Left ventricle myocardium superior (tissue), 1 donor: ENCODE data around the gene PKIG. TPM values are rescaled to one million over a fixed set of nuclear protein-coding genes. Genes with fewer than 3 reads are reported as not detected.

ENCODE experiments used
- ATAC-seq: fragments of 200-7000 bp; cut with Tn5 transposase; one replicate; pipeline ENCODE4 v1.9.1; 2020; ENCODE audit warnings: mild to moderate bottlenecking, moderate library complexity
- DNase-seq: peaks from one replicate; pipeline ENCODE4 v3.0.0-alpha.2; 2020
- intact Hi-C: fragments of 100-400 bp; cut with micrococcal nuclease; formaldehyde crosslinking; loops from one replicate; pipeline ENCODE4 v1.11.0; 2022
- total RNA-seq: library from RNA; stranded (reverse); fragmentation: NEBNext Ultra II Directional; extraction: Animal tissue kit (Norgen Biotek cat#: 25700); gene quantifications from one replicate; pipeline ENCODE4 v1.2.1, GENCODE V29; 2021
- donor health status: DM: no; HTN: yes; CAD: no; lungs with severe emphysema.

PKIG gene
- total RNA-seq, 1 donor from 2014 or later = 195 TPM

GRCh38 chr20:44610313-44610962 is 28.1 kb downstream of the PKIG start:
- intact Hi-C loops = loop anchor here (10.0 kb wide), 1 partner anchor 226 kb away; no protein-coding TSS in a partner anchor
- DNase-seq (no peak), ATAC-seq (peak; percentile 3)

- DNase-seq (no peak), ATAC-seq (no peak)
- intact Hi-C loops = loop anchor here (10.0 kb wide), 1 partner anchor 229 kb away; no protein-coding TSS in a partner anchor
These were observed 31.2 kb downstream of the PKIG start for GRCh38 chr20:44613575-44613974.

- intact Hi-C loops = loop anchor here (10.0 kb wide), 1 partner anchor 230 kb away; no protein-coding TSS in a partner anchor
- DNase-seq = peak; percentile 82
These were observed 32.1 kb downstream of the PKIG start for GRCh38 chr20:44614525-44614924.

GRCh38 chr20:44615169-44615791 is 32.9 kb downstream of the PKIG start:
- ATAC-seq = peak; percentile 49
- DNase-seq = peak; percentile 58
- intact Hi-C loops = loop anchor here (10.0 kb wide), 1 partner anchor 230 kb away; no protein-coding TSS in a partner anchor

More at GRCh38 chr20:44614525-44614924, 32.1 kb downstream of the PKIG start:
- ATAC-seq = peak; percentile 62

GRCh38 chr20:44615876-44616603 is 33.7 kb downstream of the PKIG start:
- intact Hi-C loops = loop anchor here (10.0 kb wide), 1 partner anchor 231 kb away; no protein-coding TSS in a partner anchor
- DNase-seq (peak; percentile 68), ATAC-seq (peak; percentile 1)

GRCh38 chr20:44616604-44616964 is 34.2 kb downstream of the PKIG start:
- ATAC-seq (peak; percentile 42), DNase-seq (peak; percentile 79)
- intact Hi-C loops = loop anchor here (10.0 kb wide), 1 partner anchor 232 kb away; no protein-coding TSS in a partner anchor

- intact Hi-C loops = loop anchor here (10.0 kb wide), 1 partner anchor 234 kb away; no protein-coding TSS in a partner anchor
These were observed 35.9 kb downstream of the PKIG start for GRCh38 chr20:44618318-44618731.

GRCh38 chr20:44619294-44619693 is 36.9 kb downstream of the PKIG start:
- intact Hi-C loops = loop anchor here (10.0 kb wide), 1 partner anchor 234 kb away; no protein-coding TSS in a partner anchor
- ATAC-seq = no peak
- no peak for DNase-seq

More at GRCh38 chr20:44618318-44618731, 35.9 kb downstream of the PKIG start:
- ATAC-seq (no peak), DNase-seq (peak; percentile 74)

GRCh38 chr20:44620030-44620429 is 37.7 kb downstream of the PKIG start:
- DNase-seq = no peak
- intact Hi-C loops = no loop called here
- no peak for ATAC-seq

GRCh38 chr20:44621325-44621724 is 38.9 kb downstream of the PKIG start:
- ATAC-seq = no peak
- DNase-seq = no peak
- intact Hi-C loops = no loop called here

GRCh38 chr20:44621939-44622338 is 39.6 kb downstream of the PKIG start:
- DNase-seq (no peak), ATAC-seq (no peak)

GRCh38 chr20:44622501-44623270 is 40.3 kb downstream of the PKIG start:
- ATAC-seq (no peak), DNase-seq (peak; percentile 16)
- intact Hi-C loops = no loop called here

More at GRCh38 chr20:44621939-44622338, 39.6 kb downstream of the PKIG start:
- intact Hi-C loops = no loop called here

GRCh38 chr20:44624152-44624551 is 41.8 kb downstream of the PKIG start:
- intact Hi-C loops = no loop called here
- ATAC-seq (no peak), DNase-seq (peak; percentile 26)

GRCh38 chr20:44624743-44625271 is 42.4 kb downstream of the PKIG start:
- DNase-seq = no peak
- ATAC-seq = no peak
- intact Hi-C loops = no loop called here

GRCh38 chr20:44625361-44625760 is 43.0 kb downstream of the PKIG start:
- ATAC-seq (no peak), DNase-seq (no peak)
- intact Hi-C loops = no loop called here

- intact Hi-C loops = no loop called here
- DNase-seq (no peak), ATAC-seq (no peak)
These were observed 43.9 kb downstream of the PKIG start for GRCh38 chr20:44626278-44626677.

GRCh38 chr20:44627364-44628010 is 45.1 kb downstream of the PKIG start:
- DNase-seq (no peak), ATAC-seq (no peak)
- intact Hi-C loops = no loop called here

GRCh38 chr20:44629017-44629385 is 46.6 kb downstream of the PKIG start:
- intact Hi-C loops = no loop called here
- DNase-seq = no peak

More at GRCh38 chr20:44629017-44629385, 46.6 kb downstream of the PKIG start:
- ATAC-seq = no peak
